ENCODE results near the gene AP3B1. TPM values are rescaled to one million over a fixed set of nuclear protein-coding genes. Genes with fewer than 3 reads are reported as not detected.
"Not testable (repeated sequence)": the region's sequence is repeated elsewhere in the genome, so short reads cannot be mapped to it uniquely, and the experiment has no call there.

AP3B1 gene
- polyA plus RNA-seq, 1 of the 3 experiments (the other 2 are of a cell fraction) = 18.0 TPM

DNA sequence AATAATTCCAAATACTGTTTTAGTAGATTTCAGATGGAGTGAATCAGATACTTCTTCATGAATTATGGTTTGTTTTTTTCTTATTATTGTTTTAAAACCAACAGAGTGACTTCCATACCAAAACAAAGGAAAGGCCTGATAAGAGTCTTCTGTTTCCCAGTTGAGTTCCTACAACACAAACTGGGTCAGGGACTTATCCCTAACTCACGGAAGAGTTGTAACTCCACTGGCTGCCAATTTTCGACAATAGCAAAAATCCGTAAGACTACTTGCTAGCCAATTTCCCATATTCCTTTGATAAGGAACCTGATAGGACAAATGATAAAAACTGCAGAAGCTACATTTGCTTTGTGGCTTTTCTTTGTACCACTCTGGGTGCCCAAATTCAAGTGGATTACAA is 219.2 kb downstream of the AP3B1 start:
- DNase-seq = no peak
- no peak overlapping the region for H3K9ac ChIP-seq
- no peak overlapping the region for H3K27ac ChIP-seq (ENCODE audit: low read depth in 2 of 2, low read length in 1 of 2)
- ChIA-PET CTCF (no interaction called here), POLR2A (no interaction called here)
- H4K20me1 ChIP-seq (ENCODE audit: insufficient read depth) = no peaks in the 10 kb centered on the region
- H3K79me2 ChIP-seq (ENCODE audit: insufficient read depth) = no peaks in the 10 kb centered on the region
- H3K9me3 ChIP-seq = no peaks in the 10 kb centered on the region
- no peaks in the 10 kb centered on the region for H3K4me1 ChIP-seq (ENCODE audit: control insufficient read depth in 1 of 2, insufficient read depth in 2 of 2, low read depth in 1 of 2, low read length in 1 of 2)
- no peak overlapping the region for H3K4me3 ChIP-seq (ENCODE audit: low read depth in 2 of 2, low read length in 1 of 2)
- H3K4me2 ChIP-seq = no peak overlapping the region
- no peak for TF ChIP-seq CHD2 (IDR thresholded peaks at IDR 0.05; ENCODE audit: low read length, partially characterized antibody)
- TF ChIP-seq SMC3 (IDR thresholded peaks at IDR 0.05; ENCODE audit: low read depth, low read length) = no peak
- no peak for TF ChIP-seq GATA2 (CRISPR knock-in tag; IDR thresholded peaks at IDR 0.05)
- no peaks in the 10 kb centered on the region for H3K27me3 ChIP-seq (ENCODE audit: insufficient read depth)
- no peaks in the 10 kb centered on the region for H3K9me2 ChIP-seq
- peaks cover 3% of the 10 kb centered on the region for H3F3A ChIP-seq (replicated peaks; ENCODE audit: insufficient read depth)
- no peak overlapping the region for H2AFZ ChIP-seq (ENCODE audit: low read depth)
- 99% methylated on average over 3 of the region's 3 CpGs for WGBS (ENCODE audit: low lambda C conversion rate)
- H3K36me3 ChIP-seq (replicated peaks in 1 of 2; ENCODE audit: control insufficient read depth in 1 of 2, insufficient read depth in 2 of 2, low read length in 1 of 2) = peaks cover 0 to 21% of the 10 kb centered on the region in 2 experiments

DNA sequence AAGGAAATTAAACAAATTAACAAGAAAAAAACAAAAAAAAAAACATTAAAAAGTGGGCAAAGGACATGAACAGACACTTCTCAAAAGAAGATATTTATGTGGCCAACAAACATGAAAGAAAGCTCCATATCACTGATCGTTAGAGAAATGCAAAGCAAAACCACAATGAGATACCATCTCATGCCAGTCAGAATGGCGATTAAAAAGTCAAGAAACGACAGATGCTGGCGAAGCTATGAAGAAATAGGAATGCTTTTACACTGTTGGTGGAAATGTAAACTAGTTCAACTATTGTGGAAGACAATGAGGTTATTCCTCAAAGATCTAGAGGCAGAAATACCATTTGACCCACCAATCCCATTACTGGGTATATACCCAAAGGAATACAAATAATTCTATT is 223.8 kb downstream of the AP3B1 start:
- H2AFZ ChIP-seq (ENCODE audit: low read depth); DNase-seq; H3K27me3 ChIP-seq (ENCODE audit: insufficient read depth); H3K4me1 ChIP-seq (ENCODE audit: control insufficient read depth in 1 of 2, insufficient read depth in 2 of 2, low read depth in 1 of 2, low read length in 1 of 2); H3K9me2 ChIP-seq; H3K9ac ChIP-seq; H3K4me2 ChIP-seq; H3F3A ChIP-seq (replicated peaks; ENCODE audit: insufficient read depth); H3K9me3 ChIP-seq; H3K79me2 ChIP-seq (ENCODE audit: insufficient read depth); H3K4me3 ChIP-seq (ENCODE audit: low read depth in 2 of 2, low read length in 1 of 2); CTCF ChIA-PET; H4K20me1 ChIP-seq (ENCODE audit: insufficient read depth); H3K27ac ChIP-seq (ENCODE audit: low read depth in 2 of 2, low read length in 1 of 2); POLR2A ChIA-PET: not testable (repeated sequence)
- WGBS (ENCODE audit: low lambda C conversion rate) = 74% methylated on average over 4 of the region's 4 CpGs
- H3K36me3 ChIP-seq (replicated peaks in 1 of 2; ENCODE audit: control insufficient read depth in 1 of 2, insufficient read depth in 2 of 2, low read length in 1 of 2) = peaks cover 0 to 28% of the 10 kb centered on the region in 2 experiments

DNA sequence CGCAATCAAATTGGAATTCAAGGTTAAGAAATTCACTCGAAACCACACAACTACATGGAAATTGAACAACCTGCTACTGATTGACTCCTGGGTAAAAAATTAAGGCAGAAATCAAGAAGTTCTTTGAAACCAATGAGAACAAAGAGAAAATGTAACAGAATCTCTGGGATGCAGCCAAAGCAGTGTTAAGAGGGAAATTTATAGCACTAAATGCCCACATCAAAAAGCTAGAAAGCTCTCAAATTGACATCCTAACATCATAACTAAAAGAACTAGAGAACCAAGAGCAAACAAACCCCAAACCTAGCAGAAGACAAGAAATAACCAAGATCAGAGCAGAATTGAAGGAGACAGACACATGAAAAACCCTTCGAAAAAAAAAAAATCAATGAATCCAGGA is 226.9 kb downstream of the AP3B1 start:
- DNase-seq; H3K4me2 ChIP-seq; H3K27me3 ChIP-seq (ENCODE audit: insufficient read depth); H3K79me2 ChIP-seq (ENCODE audit: insufficient read depth); H3F3A ChIP-seq (replicated peaks; ENCODE audit: insufficient read depth); H3K4me1 ChIP-seq (ENCODE audit: control insufficient read depth in 1 of 2, insufficient read depth in 2 of 2, low read depth in 1 of 2, low read length in 1 of 2); H3K4me3 ChIP-seq (ENCODE audit: low read depth in 2 of 2, low read length in 1 of 2); POLR2A ChIA-PET; H3K9ac ChIP-seq; H2AFZ ChIP-seq (ENCODE audit: low read depth); H4K20me1 ChIP-seq (ENCODE audit: insufficient read depth); H3K27ac ChIP-seq (ENCODE audit: low read depth in 2 of 2, low read length in 1 of 2); H3K9me2 ChIP-seq; H3K9me3 ChIP-seq: not testable (repeated sequence)
- whole genome bisulfite sequencing (ENCODE audit: low lambda C conversion rate) = 94% methylated on average over 3 of the region's 3 CpGs
- peaks cover 0 to 23% of the 10 kb centered on the region in 2 experiments for H3K36me3 ChIP-seq (replicated peaks in 1 of 2; ENCODE audit: control insufficient read depth in 1 of 2, insufficient read depth in 2 of 2, low read length in 1 of 2)
- CTCF ChIA-PET = interaction anchor here (1.2 kb wide), 1 partner anchor 12 kb away, joined by 3 read pairs; no protein-coding TSS in a partner anchor

DNA sequence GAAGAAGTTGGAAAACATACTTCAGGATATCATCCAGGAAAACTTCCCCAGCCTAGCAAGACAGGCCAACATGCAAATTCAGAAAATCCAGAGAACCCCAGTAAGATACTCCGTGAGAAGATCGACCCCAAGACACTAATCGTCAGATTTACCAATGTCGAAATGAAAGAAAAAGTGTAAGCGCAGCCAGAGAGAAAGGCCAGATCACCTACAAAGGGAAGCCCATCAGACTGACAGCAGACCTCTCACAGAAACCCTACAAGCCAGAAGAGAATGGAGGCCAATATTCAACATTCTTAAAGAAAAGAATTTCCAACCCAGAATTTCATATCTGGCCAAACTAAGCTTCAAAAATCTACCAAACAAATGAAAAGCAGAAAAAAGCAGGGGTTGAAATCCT is 227.8 kb downstream of the AP3B1 start:
- 98% methylated on average over 5 of the region's 5 CpGs for WGBS (ENCODE audit: low lambda C conversion rate)
- CTCF ChIA-PET = interaction anchor here (0.7 to 0.9 kb wide), 2 partner anchors 57 to 95 kb away, joined by 3 read pairs; no protein-coding TSS in a partner anchor

More for the DNA sequence above, 227.8 kb downstream of the AP3B1 start:
- H3F3A ChIP-seq (replicated peaks; ENCODE audit: insufficient read depth); H2AFZ ChIP-seq (ENCODE audit: low read depth); H3K4me2 ChIP-seq; DNase-seq; H3K9me3 ChIP-seq; H3K79me2 ChIP-seq (ENCODE audit: insufficient read depth); H3K27ac ChIP-seq (ENCODE audit: low read depth in 2 of 2, low read length in 1 of 2); H3K4me1 ChIP-seq (ENCODE audit: control insufficient read depth in 1 of 2, insufficient read depth in 2 of 2, low read depth in 1 of 2, low read length in 1 of 2); H3K9ac ChIP-seq; H3K27me3 ChIP-seq (ENCODE audit: insufficient read depth); H3K4me3 ChIP-seq (ENCODE audit: low read depth in 2 of 2, low read length in 1 of 2); H4K20me1 ChIP-seq (ENCODE audit: insufficient read depth); POLR2A ChIA-PET; H3K9me2 ChIP-seq: not testable (repeated sequence)
- H3K36me3 ChIP-seq (replicated peaks in 1 of 2; ENCODE audit: control insufficient read depth in 1 of 2, insufficient read depth in 2 of 2, low read length in 1 of 2) = peaks cover 0 to 18% of the 10 kb centered on the region in 2 experiments
